COLO829 (cell line): ENCODE results near the gene LRRC58.
A peak's percentile ranks its signal among the peaks of the same experiment; 100 is the strongest.
"Not testable (repeated sequence)": the region's sequence is repeated elsewhere in the genome, so short reads cannot be mapped to it uniquely, and the experiment has no call there.

Source experiments
- DNase-seq: peaks from one replicate; pipeline ENCODE4 v3.0.0; 2012; ENCODE audit warnings: low spot score

LRRC58 gene

DNA sequence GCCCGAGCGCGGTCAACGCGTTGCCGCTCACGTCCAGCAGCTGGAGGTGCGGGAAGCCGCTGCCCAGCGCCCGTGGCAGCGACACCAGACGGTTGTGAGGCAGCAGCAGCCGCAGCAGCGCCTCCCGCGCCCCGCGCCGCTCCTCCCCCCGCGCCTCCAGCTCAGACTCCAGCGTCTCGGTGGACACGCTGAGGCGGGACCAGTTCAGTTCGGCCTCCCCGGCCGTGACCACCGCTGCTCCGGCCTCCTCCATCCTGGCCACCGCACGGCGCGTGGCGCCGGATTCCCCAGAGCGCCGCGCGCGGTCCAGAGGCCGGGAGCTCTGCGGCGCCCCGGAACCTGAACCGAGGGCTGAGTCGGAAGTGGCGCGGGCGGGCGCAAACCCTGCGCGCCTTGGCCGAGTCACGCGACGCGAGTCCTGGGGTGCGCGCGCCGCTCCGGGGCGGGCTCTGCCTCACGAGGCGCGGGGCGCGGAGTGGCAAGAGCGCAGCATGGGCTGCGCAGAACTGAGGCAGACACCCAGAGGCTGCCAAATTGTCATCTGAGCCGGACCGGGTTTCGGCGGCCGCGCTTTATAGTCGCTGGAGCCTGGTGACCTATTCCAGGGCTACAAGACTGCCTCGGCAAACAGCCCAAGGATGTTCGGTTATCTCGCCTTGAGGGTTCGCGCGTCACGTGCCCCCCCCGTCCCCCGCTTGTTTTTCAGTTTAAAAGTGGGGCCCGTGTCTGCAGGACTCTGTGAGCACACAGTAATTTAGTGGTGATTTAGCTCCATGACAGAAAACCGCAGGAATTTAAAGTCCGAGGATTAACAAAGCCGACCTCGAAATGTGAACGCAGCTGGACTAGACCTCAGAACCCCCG is at the start of gene LRRC58:
TSS of gene LRRC58 (minus strand) at position 364 of the 864 bp plus-strand sequence. CDS start at position 253, 111 bp downstream.
- peak; percentile 86 for DNase-seq

- no peak for DNase-seq
These were observed 47.3 kb upstream of the LRRC58 start for GRCh38 chr3:120396469-120396868.

- no peak for DNase-seq
These were observed 45.2 kb upstream of the LRRC58 start for GRCh38 chr3:120394347-120394746.

DNA sequence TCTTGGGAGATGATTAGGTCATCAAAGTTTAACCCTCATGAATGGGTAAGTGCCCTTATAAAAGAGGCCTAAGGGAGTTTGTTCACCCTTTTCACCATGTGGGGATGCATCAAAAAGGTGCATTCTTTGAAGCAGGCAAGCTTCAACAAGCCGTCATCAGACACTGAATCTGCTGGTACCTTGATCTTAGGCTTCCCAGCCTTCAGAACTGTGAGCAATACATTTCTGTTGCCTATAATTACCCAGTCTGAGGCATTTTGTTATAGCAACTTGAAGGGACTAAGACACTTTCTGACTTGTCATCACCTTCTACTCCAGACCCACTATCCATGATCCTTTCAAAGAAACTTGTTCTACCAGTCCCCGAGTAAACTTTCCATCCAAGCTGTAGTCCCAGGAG is 44.6 kb upstream of the LRRC58 start:
- DNase-seq: no peak

DNA sequence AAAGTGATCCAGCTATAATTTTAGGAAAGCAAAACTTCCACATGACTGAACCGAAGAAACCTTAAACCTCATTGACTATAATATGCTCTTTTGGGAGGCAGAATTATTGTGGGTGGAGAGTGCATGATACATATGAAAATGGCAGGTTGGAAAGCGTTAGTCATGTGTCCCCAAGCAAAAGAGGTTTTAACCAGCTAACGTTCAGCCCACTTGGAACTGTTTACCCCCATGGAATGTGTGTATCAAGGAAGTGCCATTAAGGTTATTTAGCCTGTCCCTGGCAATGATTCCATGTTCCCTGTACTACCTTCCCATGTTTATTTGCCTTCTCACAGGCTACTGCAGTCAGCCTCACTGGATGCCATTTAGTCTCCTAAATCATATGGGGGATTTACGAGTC is 44.1 kb upstream of the LRRC58 start:
- DNase-seq: no peak

- no peak for DNase-seq
These were observed 33.8 kb upstream of the LRRC58 start for GRCh38 chr3:120382941-120383447.

DNA sequence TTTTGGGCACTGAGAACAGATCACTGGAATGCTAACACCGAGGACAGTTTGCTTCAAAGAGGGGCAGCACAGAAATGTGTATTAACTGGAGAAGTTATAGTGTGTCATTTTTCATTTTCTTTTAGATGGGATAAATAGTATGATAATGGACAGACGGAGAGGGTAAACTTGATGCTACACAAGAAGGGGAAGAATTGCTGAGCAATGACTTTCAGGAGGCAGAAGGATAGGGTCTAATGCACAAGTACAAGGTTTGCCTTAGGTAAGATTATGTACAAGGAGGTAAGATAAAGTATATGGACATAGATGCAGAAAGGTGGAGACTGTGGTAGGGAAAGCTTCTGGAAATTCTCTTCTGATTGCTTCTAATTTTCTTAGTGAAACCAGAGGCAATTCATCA is 32.3 kb upstream of the LRRC58 start:
- DNase-seq: no peak

DNA sequence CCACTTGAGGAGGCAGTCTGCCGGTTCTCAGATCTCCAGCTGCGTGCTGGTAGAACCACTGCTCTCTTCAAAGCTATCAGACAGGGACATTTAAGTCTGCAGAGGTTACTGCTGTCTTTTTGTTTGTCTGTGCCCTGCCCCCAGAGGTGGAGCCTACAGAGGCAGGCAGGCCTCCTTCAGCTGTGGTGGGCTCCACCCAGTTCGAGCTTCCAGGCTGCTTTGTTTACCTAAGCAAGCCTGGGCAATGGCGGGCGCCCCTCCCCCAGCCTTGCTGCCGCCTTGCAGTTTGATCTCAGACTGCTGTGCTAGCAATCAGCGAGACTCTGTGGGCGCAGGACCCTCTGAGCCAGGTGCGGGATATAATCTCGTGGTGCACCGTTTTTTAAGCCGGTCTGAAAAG is 28.8 kb upstream of the LRRC58 start:
- not testable (repeated sequence) for DNase-seq

DNA sequence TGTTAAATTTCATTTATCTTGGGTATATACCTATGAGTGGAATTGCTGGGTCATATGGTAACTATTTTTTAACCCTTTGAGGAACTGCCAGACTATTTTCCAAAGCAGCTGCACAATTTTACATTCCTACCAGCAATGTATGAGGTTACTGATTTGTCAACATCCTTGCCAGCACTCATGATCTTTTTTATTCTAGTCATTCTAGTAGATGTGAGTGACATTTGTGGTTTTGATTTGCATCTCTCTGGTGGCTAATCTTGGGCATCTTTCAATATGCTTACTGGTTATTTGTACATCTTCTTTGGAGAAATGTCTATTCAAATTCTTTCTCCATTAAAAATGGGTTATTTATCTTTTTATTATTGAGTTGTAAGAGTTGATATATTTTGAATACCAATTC is 21.3 kb upstream of the LRRC58 start:
- no peak for DNase-seq

DNA sequence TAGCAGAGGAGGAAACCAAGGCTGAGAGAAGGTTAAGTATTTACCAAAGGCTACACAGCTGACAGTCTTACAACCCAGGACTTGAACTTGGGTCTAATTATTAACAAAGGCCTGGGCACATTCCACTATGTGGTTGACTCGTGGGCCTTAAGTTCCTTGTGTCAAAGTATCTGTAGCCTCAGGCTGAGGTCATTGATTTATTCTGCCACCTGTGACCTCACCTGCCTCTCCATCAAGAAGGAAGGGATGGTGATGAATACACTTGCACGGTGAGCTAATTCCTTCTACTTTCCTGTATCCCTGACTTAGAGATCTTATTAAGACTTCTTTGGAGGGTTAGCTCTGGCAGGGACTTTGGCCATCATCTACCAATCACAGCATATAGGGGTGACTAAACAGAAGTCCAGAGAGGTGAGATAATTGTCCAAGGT is 19.9 kb upstream of the LRRC58 start:
- no peak for DNase-seq

GRCh38 chr3:120368172-120368571 is 19.0 kb upstream of the LRRC58 start:
- no peak for DNase-seq

GRCh38 chr3:120364821-120365220 is 15.7 kb upstream of the LRRC58 start:
- no peak for DNase-seq

DNA sequence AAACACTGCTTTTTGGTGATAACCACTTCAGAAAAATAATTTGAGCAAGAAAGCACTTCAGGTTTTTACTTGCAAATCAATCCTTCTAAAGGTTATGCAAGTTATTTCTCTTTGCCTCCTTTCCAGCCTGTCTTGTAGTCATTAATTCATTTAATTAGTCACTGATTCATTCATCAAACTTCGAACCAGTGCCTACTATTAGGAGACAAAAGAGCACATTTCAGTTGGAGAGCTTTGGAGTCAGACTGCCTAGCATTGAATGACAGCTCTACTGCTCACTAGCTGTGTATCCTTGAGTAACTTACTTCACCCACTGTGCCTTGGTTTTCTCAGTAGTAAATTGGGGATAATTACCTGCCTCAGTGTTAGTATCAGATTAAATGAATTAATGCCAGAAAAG is 14.9 kb upstream of the LRRC58 start:
- DNase-seq: no peak

DNA sequence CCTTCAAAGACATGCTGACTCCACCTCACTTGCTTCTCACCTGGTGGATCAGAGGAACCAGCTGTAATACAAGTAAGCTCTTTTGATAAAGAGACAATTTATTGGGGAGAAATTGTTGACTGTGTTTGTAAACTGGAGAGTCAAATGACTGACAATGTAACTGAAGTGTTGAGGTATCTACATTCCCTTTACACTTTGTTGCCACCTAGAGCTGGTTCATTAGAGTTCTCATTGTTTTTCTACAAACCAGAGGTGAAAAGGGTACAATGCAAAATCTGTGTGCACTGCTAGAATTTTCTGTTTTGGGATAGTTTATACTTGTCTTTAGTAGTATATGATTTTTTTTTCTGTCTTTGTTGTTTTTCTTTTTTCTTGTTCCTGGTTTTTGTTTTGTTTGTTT is 8.7 kb upstream of the LRRC58 start:
- DNase-seq: no peak

- DNase-seq: no peak
These were observed 6.3 kb upstream of the LRRC58 start for GRCh38 chr3:120355486-120355885.

DNA sequence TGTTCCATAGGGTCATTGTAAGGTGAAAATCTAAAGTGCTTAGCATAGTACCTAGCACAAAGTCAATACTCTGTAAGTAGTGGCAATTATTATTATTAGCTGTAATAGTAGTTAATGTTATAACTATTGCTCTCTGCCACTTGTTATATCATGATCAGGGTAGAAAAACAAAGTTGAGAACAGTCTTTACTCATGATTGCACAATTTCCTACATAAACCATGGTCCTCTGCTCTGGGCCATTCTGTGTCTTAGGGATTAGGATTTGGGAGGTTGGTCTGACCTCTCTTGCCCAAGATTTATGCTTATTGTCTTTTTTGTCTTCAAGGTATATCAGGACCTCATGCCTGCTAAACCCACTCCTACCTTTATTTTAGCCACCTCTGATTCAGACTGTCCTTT is 4.3 kb upstream of the LRRC58 start:
- no peak for DNase-seq

- DNase-seq: no peak
These were observed 2.9 kb upstream of the LRRC58 start for GRCh38 chr3:120352017-120352416.

DNA sequence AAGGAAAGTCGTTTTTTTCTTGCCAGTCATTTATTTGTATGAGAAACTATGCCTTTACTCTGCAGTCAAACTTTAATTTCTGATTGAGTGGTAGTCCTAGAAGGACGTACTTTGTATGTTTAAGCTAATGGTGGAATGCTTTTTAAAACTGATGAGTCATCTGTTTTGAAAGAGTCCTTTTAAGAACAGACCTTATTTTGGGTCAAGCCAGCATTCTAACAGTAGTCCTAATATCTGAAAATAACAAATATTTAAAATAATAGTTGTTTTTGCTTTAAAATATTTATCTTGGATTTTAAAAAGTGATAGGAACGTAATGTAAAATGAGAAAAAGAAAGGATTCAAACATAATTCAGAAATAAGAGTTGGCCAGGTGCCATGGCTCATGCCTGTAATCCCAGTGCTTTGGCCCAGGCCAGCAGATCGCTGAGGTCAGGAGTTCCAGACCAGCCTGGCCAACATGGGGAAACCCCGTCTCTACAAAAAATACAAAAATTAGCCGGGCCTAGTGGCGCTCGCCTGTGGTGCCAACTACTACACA is 1.3 kb upstream of the LRRC58 start:
- DNase-seq: peak; percentile 90

GRCh38 chr3:120349855-120350125 is 636 bp upstream of the LRRC58 start:
- DNase-seq: peak; percentile 35

DNA sequence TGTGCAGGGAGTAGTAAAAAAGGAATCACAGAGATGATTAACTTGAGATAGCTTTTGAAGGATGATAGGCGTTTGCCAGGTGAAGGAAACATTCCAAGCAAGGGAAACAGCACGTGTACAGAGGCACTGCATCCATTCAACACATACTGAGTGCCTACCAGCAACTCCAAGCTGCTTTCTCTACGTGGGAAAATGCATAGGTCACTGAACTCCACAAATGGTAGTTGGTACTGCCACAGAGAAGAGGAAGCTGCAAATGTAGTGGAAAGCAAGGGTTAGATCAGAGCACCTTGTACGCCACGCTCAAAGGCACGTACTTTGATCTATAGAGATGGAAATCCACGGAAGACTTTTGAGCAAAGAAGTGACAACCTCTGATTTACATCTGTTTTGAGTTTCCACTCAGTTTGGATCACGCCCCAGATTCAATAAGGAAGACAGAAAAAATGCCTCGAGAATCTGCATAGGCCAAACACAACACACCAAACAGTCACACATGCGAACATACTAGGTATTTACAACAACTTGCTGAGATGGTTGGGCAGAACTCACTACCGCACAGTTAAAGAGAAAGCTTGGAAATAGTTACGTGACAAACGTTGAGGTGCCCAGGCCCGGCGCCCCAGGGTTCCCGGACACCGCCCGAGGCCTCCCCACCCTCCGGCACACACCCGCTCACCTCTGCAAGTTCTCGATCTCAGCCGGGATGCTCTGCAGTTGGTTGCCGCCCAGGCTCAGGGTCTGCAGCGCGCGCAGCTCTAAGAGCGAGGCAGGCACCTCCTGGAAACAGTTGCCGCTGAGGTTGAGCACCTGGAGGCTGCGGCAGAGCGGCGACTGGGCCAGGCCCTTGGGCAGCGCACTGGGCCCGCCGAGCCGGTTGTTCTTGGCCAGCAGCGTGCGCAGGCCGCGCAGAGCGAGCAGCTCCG is 826 bp downstream of the LRRC58 start:
- DNase-seq: no peak

DNA sequence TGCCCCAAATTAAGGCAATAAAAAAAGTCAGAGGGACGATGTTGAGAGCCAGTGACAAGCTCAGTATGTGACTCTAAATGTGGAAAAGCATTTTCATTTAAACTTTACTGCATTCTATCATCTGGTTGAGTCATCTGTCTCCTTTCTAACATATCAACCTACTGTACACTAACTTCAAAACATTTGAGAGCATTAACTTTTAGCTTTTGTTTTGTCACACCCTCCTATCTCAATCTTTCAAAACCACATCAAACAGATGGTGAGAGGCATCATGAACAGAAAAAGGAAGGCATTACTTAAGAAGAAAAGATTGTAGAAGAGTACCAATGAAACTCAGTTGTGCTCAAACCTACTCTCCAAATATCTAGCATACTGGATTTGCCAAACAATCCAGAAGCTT is 4.8 kb downstream of the LRRC58 start:
- DNase-seq: no peak

DNA sequence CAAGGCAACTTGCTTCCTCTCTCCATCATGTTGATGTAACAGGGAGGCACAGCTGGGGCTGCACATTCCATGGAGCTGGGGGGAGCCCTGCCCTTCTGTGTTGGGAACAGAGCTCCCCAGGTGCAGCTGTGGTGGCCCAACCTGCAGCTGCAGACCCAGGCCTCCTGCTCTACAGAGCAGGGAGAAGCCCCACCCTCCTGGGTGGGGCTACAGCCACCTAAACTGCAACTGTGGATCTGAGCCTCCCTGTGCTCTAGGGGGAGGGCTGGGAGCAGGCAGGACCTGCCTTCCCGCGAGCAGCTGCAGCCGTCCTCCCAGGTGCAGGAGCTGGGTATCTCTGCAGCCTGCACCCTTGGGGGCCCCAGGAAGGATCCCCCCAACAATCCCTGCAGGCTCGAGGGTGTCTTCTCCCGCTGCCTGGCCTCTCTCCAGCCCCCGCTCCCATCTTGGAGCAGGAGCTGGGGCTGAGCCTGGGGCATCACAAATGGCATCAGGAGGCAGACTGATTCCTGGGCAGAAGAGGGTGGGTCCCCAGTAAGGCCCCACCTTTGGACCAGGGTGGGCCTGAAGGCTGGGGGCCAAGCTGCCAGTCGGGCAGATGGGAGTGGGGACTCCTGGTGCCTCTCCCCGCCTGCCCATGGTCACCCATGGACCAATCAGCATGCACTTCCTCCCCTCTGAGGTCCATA is 7.4 kb downstream of the LRRC58 start:
- no peak for DNase-seq
